Measurements from ENCODE around the gene CLEC3B. TPM values are rescaled to one million over a fixed set of nuclear protein-coding genes. Genes with fewer than 3 reads are reported as not detected.

The CLEC3B gene
- total RNA-seq, 4 donors from 2014 or later = 27.4 to 42.3 (median 29.3) TPM

- Histone ChIP-seq H3K36me3 (peaks cover 11% of the 10 kb centered on the region), H3K4me3 (no peak overlapping the region), H3K4me1 (peaks cover 48% of the 10 kb centered on the region), H3K27me3 (no peaks in the 10 kb centered on the region), H3K9me3 (no peaks in the 10 kb centered on the region), H3K27ac (peak overlapping the region; percentile 71)
- 62% methylated on average over 6 of the region's 6 CpGs for WGBS
- no peak for DNase-seq (ENCODE audit: low spot score in 2 of 2)
- TF ChIP-seq CTCF (IDR thresholded peaks at IDR 0.05) = no peak
Observed at GRCh38 chr3:45033791-45034190, 7.7 kb downstream of the CLEC3B start.

- H3K27ac ChIP-seq = peak overlapping the region; percentile 71
- H3K4me1 ChIP-seq = peaks cover 40% of the 10 kb centered on the region
- DNase-seq (ENCODE audit: low spot score in 2 of 2) = peak; percentile 83 to 85
- no peak for TF ChIP-seq POLR2A (IDR thresholded peaks at IDR 0.05)
- TF ChIP-seq POLR2AphosphoS5 (IDR thresholded peaks at IDR 0.05) = no peak
- no peak for TF ChIP-seq CTCF (IDR thresholded peaks at IDR 0.05)
- no peak for TF ChIP-seq EP300 (IDR thresholded peaks at IDR 0.05)
- no peaks in the 10 kb centered on the region for H3K27me3 ChIP-seq
- no peaks in the 10 kb centered on the region for H3K9me3 ChIP-seq
- H3K36me3 ChIP-seq = peaks cover 11% of the 10 kb centered on the region
- no peak overlapping the region for H3K4me3 ChIP-seq
- whole genome bisulfite sequencing = 75% methylated on average over 3 of the region's 3 CpGs
Observed at GRCh38 chr3:45034612-45035252, 8.6 kb downstream of the CLEC3B start.

- peak; percentile 75 to 84 for DNase-seq (ENCODE audit: low spot score in 2 of 2)
- Histone ChIP-seq H3K27me3 (no peaks in the 10 kb centered on the region), H3K4me3 (peak overlapping the region; percentile 45), H3K27ac (peak overlapping the region; percentile 71), H3K9me3 (no peaks in the 10 kb centered on the region), H3K36me3 (peaks cover 11% of the 10 kb centered on the region), H3K4me1 (peaks cover 37% of the 10 kb centered on the region)
- no peak for TF ChIP-seq POLR2A (IDR thresholded peaks at IDR 0.05)
- TF ChIP-seq POLR2AphosphoS5 (IDR thresholded peaks at IDR 0.05) = no peak
- no peak for TF ChIP-seq CTCF (IDR thresholded peaks at IDR 0.05)
- TF ChIP-seq EP300 (IDR thresholded peaks at IDR 0.05) = no peak
- WGBS = 32% methylated on average over 41 of the region's 64 CpGs
Observed at GRCh38 chr3:45035441-45036301, 9.6 kb downstream of the CLEC3B start.

GRCh38 chr3:45037720-45038455 is 11.8 kb downstream of the CLEC3B start:
- no peak overlapping the region for H3K4me3 ChIP-seq
- H3K27ac ChIP-seq = peak overlapping the region; percentile 9
- peak; percentile 95 to 96 for DNase-seq (ENCODE audit: low spot score in 2 of 2)
- no peak for TF ChIP-seq EP300 (IDR thresholded peaks at IDR 0.05)
- TF ChIP-seq POLR2AphosphoS5 (IDR thresholded peaks at IDR 0.05) = peak in 2 of 3 donors; percentile 37 to 86
- no peak for TF ChIP-seq POLR2A (IDR thresholded peaks at IDR 0.05)
- peak; percentile 91 to 97 for TF ChIP-seq CTCF (IDR thresholded peaks at IDR 0.05)
- no peaks in the 10 kb centered on the region for H3K27me3 ChIP-seq
- peaks cover 37% of the 10 kb centered on the region for H3K4me1 ChIP-seq
- 5% methylated on average over 11 of the region's 11 CpGs for WGBS
- H3K36me3 ChIP-seq = no peaks in the 10 kb centered on the region
- no peaks in the 10 kb centered on the region for H3K9me3 ChIP-seq

GRCh38 chr3:45041666-45042065 is 15.6 kb downstream of the CLEC3B start:
- no peaks in the 10 kb centered on the region for H3K9me3 ChIP-seq
- H3K4me1 ChIP-seq = peaks cover 15% of the 10 kb centered on the region
- H3K36me3 ChIP-seq = no peaks in the 10 kb centered on the region
- WGBS = 92% methylated on average over 2 of the region's 2 CpGs
- no peak overlapping the region for H3K27ac ChIP-seq
- no peak for TF ChIP-seq POLR2AphosphoS5 (IDR thresholded peaks at IDR 0.05)
- no peak for TF ChIP-seq POLR2A (IDR thresholded peaks at IDR 0.05)
- TF ChIP-seq EP300 (IDR thresholded peaks at IDR 0.05) = no peak
- TF ChIP-seq CTCF (IDR thresholded peaks at IDR 0.05) = no peak
- no peak for DNase-seq (ENCODE audit: low spot score in 2 of 2)
- H3K4me3 ChIP-seq = no peak overlapping the region
- no peaks in the 10 kb centered on the region for H3K27me3 ChIP-seq
